Measurements from ENCODE around the gene ONECUT2.
"Not testable (repeated sequence)": the region's sequence is repeated elsewhere in the genome, so short reads cannot be mapped to it uniquely, and the experiment has no call there.

ONECUT2 gene

GRCh38 chr18:57446322-57446721 is 11.1 kb downstream of the ONECUT2 start:
- DNase-seq (ENCODE audit: low spot score): no peak

GRCh38 chr18:57447154-57447621 is 12.0 kb downstream of the ONECUT2 start:
- no peak for DNase-seq (ENCODE audit: low spot score)

GRCh38 chr18:57455576-57456129 is 20.5 kb downstream of the ONECUT2 start:
- no peak for DNase-seq (ENCODE audit: low spot score)

GRCh38 chr18:57461652-57462269 is 26.6 kb downstream of the ONECUT2 start:
- no peak for DNase-seq (ENCODE audit: low spot score)

- no peak for DNase-seq (ENCODE audit: low spot score)
Observed at GRCh38 chr18:57466307-57466706, 31.1 kb downstream of the ONECUT2 start.

GRCh38 chr18:57466745-57467409 is 31.7 kb downstream of the ONECUT2 start:
- DNase-seq (ENCODE audit: low spot score): no peak

- no peak for DNase-seq (ENCODE audit: low spot score)
Observed at GRCh38 chr18:57469884-57470283, 34.7 kb downstream of the ONECUT2 start.

- no peak for DNase-seq (ENCODE audit: low spot score)
Observed at GRCh38 chr18:57475408-57475807, 40.2 kb downstream of the ONECUT2 start.

GRCh38 chr18:57475903-57476302 is 40.7 kb downstream of the ONECUT2 start:
- DNase-seq (ENCODE audit: low spot score): no peak

- no peak for DNase-seq (ENCODE audit: low spot score)
Observed at GRCh38 chr18:57480733-57481132, 45.6 kb downstream of the ONECUT2 start.

- DNase-seq (ENCODE audit: low spot score): no peak
Observed at GRCh38 chr18:57497372-57498294, 62.5 kb downstream of the ONECUT2 start.

GRCh38 chr18:57498682-57499256 is 63.6 kb downstream of the ONECUT2 start:
- DNase-seq (ENCODE audit: low spot score): no peak

GRCh38 chr18:57502624-57503023 is 67.5 kb downstream of the ONECUT2 start:
- no peak for DNase-seq (ENCODE audit: low spot score)

- no peak for DNase-seq (ENCODE audit: low spot score)
Observed at GRCh38 chr18:57505231-57505630, 70.1 kb downstream of the ONECUT2 start.

GRCh38 chr18:57516056-57516455 is 80.9 kb downstream of the ONECUT2 start:
- no peak for DNase-seq (ENCODE audit: low spot score)

GRCh38 chr18:57518533-57518932 is 83.4 kb downstream of the ONECUT2 start:
- DNase-seq (ENCODE audit: low spot score): no peak

GRCh38 chr18:57519668-57520424 is 84.7 kb downstream of the ONECUT2 start:
- DNase-seq (ENCODE audit: low spot score): no peak

GRCh38 chr18:57522348-57522747 is 87.2 kb downstream of the ONECUT2 start:
- DNase-seq (ENCODE audit: low spot score): not testable (repeated sequence)

- no peak for DNase-seq (ENCODE audit: low spot score)
Observed at GRCh38 chr18:57523171-57523956, 88.2 kb downstream of the ONECUT2 start.

- no peak for DNase-seq (ENCODE audit: low spot score)
Observed at GRCh38 chr18:57527556-57528229, 92.5 kb downstream of the ONECUT2 start.
